GOT3 (cell line): ENCODE measurements around the gene STRADB.
"Not testable (repeated sequence)": the region's sequence is repeated elsewhere in the genome, so short reads cannot be mapped to it uniquely, and the experiment has no call there.

Experiments used
- DNase-seq: peaks from one replicate; lab custom pipeline; 2025; ENCODE audit warnings: mixed read lengths; lab: John Stamatoyannopoulos, UW

The STRADB gene

GRCh38 chr2:201451292-201452057, at the start of gene STRADB, which contains the start of gene TRAK2:
Gene STRADB (plus strand): TSS chr2:201451740. CDS start chr2:201454841, 3,101 bp downstream.
Gene TRAK2 (minus strand): TSS chr2:201451458. CDS start chr2:201420507, 30,951 bp downstream.
- DNase-seq, result peak; percentile 73

- no peak for DNase-seq
Observed at GRCh38 chr2:201401815-201402214, 49.7 kb upstream of the STRADB start.

GRCh38 chr2:201402651-201403562, 48.6 kb upstream of the STRADB start:
- DNase-seq, result no peak

GRCh38 chr2:201403880-201404279, 47.7 kb upstream of the STRADB start:
- no peak for DNase-seq

GRCh38 chr2:201404699-201405280, 46.8 kb upstream of the STRADB start:
- no peak for DNase-seq

- no peak for DNase-seq
Observed at GRCh38 chr2:201406077-201406662, 45.4 kb upstream of the STRADB start.

- DNase-seq, result no peak
Observed at GRCh38 chr2:201407265-201407664, 44.3 kb upstream of the STRADB start.

- DNase-seq, result no peak
Observed at GRCh38 chr2:201408931-201409330, 42.6 kb upstream of the STRADB start.

GRCh38 chr2:201411421-201411820, 40.1 kb upstream of the STRADB start:
- DNase-seq, result no peak

GRCh38 chr2:201413143-201413542, 38.4 kb upstream of the STRADB start:
- no peak for DNase-seq

- no peak for DNase-seq
Observed at GRCh38 chr2:201413552-201413951, 38.0 kb upstream of the STRADB start.

- DNase-seq, result no peak
Observed at GRCh38 chr2:201414099-201415023, 37.2 kb upstream of the STRADB start.

GRCh38 chr2:201415149-201415548, 36.4 kb upstream of the STRADB start:
- no peak for DNase-seq

GRCh38 chr2:201419057-201419635, 32.4 kb upstream of the STRADB start:
- no peak for DNase-seq

GRCh38 chr2:201419986-201420385, 31.6 kb upstream of the STRADB start:
- no peak for DNase-seq

- DNase-seq, result no peak
Observed at GRCh38 chr2:201420442-201421113, 31.0 kb upstream of the STRADB start.

GRCh38 chr2:201425952-201426351, 25.6 kb upstream of the STRADB start:
- DNase-seq, result no peak

GRCh38 chr2:201428366-201428765, 23.2 kb upstream of the STRADB start:
- not testable (repeated sequence) for DNase-seq

GRCh38 chr2:201429835-201430234, 21.7 kb upstream of the STRADB start:
- not testable (repeated sequence) for DNase-seq

GRCh38 chr2:201430322-201430721, 21.2 kb upstream of the STRADB start:
- not testable (repeated sequence) for DNase-seq
